ENCODE results near the gene TDP1. TPM values are rescaled to one million over a fixed set of nuclear protein-coding genes. Genes with fewer than 3 reads are reported as not detected.

The TDP1 gene
- total RNA-seq, 1 donor from 2014 or later: 40.2 TPM

DNA sequence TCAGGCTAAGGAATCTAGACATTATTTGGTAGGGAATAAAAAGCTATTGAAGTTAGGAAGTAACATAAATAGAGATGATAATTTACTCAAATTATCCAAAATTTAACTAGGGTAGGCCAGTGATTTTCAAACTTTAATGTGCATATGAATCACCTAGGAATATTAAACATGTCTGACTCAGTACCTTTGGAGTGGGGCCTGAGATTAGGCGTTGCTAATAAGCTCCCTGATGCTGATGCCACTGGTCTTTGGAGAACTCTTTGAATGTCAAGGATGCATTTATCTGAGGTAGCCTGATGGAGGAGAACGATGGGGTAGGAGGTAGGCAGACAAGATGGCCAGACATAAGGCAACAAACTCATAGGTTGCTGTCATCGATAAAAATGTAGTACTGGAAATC, 34.4 kb upstream of the TDP1 start:
- TF ChIP-seq, protein P1, sequence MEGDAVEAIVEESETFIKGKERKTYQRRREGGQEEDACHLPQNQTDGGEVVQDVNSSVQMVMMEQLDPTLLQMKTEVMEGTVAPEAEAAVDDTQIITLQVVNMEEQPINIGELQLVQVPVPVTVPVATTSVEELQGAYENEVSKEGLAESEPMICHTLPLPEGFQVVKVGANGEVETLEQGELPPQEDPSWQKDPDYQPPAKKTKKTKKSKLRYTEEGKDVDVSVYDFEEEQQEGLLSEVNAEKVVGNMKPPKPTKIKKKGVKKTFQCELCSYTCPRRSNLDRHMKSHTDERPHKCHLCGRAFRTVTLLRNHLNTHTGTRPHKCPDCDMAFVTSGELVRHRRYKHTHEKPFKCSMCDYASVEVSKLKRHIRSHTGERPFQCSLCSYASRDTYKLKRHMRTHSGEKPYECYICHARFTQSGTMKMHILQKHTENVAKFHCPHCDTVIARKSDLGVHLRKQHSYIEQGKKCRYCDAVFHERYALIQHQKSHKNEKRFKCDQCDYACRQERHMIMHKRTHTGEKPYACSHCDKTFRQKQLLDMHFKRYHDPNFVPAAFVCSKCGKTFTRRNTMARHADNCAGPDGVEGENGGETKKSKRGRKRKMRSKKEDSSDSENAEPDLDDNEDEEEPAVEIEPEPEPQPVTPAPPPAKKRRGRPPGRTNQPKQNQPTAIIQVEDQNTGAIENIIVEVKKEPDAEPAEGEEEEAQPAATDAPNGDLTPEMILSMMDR (conservative IDR thresholded peaks at IDR 0.05; ENCODE audit: low read depth, low read length): no peak
- DNase-seq (ENCODE audit: low read depth): no peak
- no peak overlapping the region for H3K4me3 ChIP-seq (ENCODE audit: low read depth, low read length)

DNA sequence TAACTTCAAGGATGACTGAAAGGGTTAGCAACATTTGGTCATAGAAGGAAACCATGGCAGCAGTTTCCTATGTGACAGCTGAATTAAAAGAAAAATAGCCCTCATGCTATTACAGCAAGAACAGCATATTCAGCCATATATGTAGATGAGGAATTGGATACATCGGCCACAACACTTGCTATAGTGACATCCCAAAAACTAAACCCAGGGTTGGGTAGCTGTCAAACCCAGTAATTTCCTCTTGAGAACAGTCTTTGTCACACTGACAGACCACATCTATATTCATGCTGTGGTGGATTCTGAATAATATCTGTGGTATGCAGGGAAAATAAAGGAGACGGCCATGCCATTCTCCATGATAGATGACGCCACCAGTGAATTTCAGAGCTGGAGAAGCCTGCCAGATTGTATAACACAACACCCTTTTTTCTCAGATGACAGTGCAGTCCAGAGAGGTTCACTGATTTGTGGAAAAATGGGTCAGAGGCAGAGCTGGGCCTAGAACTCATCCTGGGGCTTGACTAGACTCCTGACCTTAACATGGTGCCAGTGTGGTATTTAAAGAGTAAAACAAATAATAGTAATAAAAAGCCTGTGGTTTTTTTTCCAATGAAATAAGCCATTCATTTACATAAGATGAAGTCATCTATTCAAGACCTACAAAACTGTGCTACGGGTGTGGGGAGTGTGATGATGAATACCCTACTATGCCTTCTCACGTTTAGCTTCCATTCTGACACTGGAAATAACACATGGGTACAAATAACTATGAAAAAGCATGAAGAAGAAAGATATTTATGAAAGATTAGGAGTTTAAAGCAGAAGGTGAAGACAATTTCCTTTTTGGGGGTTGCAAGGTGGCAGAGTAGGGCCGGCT, 33.5 kb upstream of the TDP1 start:
- TF ChIP-seq, protein P1 (conservative IDR thresholded peaks at IDR 0.05; ENCODE audit: low read depth, low read length): no peak
- no peak overlapping the region for H3K4me3 ChIP-seq (ENCODE audit: low read depth, low read length)
- no peak for DNase-seq (ENCODE audit: low read depth)

DNA sequence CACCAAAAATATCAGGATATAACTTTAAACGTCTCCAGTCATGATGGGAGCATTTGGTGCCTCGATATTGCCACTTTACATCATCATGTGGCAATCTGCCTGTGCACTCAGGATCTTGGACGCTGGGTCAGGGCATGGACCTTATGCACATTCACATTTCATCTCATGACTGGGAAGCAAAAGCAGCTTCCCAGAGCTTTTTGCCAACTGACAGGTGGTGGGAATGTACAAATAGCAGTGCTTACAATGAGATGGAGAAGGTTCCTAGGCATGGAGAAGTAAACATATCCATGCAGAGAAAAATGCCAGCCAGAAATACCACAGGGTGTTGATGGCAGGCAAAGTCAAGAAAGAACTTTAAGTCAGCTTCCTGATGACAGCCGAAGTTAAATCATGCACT, 31.5 kb upstream of the TDP1 start:
- H3K4me3 ChIP-seq (ENCODE audit: low read depth, low read length): no peak overlapping the region
- TF ChIP-seq, protein P1 (conservative IDR thresholded peaks at IDR 0.05; ENCODE audit: low read depth, low read length): no peak
- DNase-seq (ENCODE audit: low read depth): no peak

DNA sequence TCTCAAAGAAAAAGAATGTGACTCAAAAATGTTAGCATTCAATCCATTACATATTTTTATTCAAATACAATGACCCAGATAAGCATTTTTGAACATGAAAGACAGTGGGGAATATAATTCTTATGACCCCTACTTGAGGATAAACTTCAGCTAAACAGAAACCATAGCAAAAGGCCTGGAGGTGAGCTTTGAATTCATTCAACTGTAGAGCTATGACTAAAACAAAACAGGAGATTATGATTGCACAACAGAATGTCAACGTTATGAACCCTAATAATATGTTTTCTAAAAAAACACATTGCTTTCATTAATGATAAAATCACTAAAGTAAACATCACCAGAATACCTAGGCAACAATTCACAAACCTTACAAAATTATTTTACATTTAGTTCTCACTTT, 29.0 kb upstream of the TDP1 start:
- DNase-seq (ENCODE audit: low read depth): no peak
- TF ChIP-seq, protein P1 (conservative IDR thresholded peaks at IDR 0.05; ENCODE audit: low read depth, low read length): no peak
- no peak overlapping the region for H3K4me3 ChIP-seq (ENCODE audit: low read depth, low read length)

DNA sequence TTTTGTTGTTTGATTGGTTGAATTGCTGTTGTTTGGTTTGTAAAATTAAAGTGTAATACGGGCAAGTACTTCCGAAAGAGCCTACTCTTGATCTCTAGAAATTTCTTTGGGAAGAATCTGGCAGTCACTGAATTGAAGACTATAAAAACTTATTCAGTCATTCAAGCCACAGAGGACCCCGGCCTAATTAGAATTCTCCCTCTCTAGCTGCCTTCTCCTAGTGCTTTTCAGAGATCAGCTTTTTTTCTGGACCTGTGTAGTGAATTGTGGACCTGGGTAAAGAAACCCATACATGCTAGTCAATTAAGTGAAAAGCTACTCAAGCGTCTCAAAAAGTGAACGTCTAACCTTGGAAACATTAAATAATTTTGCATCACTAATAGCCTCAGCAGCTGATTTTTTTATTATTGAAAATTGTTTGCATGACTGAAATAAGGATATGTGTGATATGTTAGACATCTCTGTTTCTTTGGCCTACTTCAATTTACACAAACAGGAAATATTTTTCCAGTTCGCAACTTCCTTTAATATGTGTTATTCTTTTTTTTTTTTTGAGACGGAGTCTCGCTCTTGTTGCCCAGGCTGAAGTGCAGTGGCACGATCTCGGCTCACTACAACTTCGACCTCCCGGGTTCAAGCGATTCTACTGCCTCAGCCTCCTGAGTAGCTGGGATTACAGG, 28.4 kb upstream of the TDP1 start:
- DNase-seq (ENCODE audit: low read depth): no peak
- H3K4me3 ChIP-seq (ENCODE audit: low read depth, low read length): no peak overlapping the region
- TF ChIP-seq, protein P1 (conservative IDR thresholded peaks at IDR 0.05; ENCODE audit: low read depth, low read length): no peak

DNA sequence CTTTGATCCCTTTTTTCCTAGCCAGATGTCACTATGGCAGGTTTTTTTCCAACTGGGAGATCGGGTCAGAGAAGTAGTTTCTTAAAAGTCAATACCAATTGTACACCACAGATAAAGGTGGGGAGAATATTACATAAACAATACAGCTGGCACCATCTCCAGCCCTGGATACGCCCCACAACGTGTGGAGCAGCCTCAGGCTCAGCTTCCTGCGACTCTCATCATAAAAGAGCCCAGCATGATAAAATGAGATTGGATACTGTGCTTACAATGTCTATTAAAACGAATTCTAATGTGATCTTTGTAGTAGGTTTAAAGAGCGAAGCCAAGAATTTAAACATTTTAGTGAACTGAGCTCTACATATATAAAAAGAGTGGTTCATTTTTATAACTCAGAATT, 22.7 kb upstream of the TDP1 start:
- H3K4me3 ChIP-seq (ENCODE audit: low read depth, low read length): no peak overlapping the region
- TF ChIP-seq, protein P1 (conservative IDR thresholded peaks at IDR 0.05; ENCODE audit: low read depth, low read length): no peak
- DNase-seq (ENCODE audit: low read depth): no peak
